CD4-positive, alpha-beta T cell (primary cell): ENCODE data around the gene FOXL2. TPM values are rescaled to one million over a fixed set of nuclear protein-coding genes. Genes with fewer than 3 reads are reported as not detected.
A peak's percentile ranks its signal among the peaks of the same experiment; 100 is the strongest.

Experiments
- ATAC-seq: fragments of 200-7000 bp; cut with Tn5 transposase; one replicate; pipeline ENCODE4 v1.10.0; 2022; ENCODE audit warnings: mild to moderate bottlenecking; ENCODE audit not compliant: poor library complexity
- CTCF ChIA-PET: fragments of 350-600 bp; sonication (Branson Sonifier 250); formaldehyde crosslinking; loops from one replicate; lab custom pipeline; 2021; ENCODE audit warnings: antibody characterized with exemption, inconsistent platforms; lab: Charles Lee
- POLR2A ChIA-PET: fragments of 350-600 bp; sonication (Branson Sonifier 250); formaldehyde crosslinking; loops from one replicate; lab custom pipeline; 2021; ENCODE audit warnings: antibody characterized with exemption, inconsistent platforms; lab: Charles Lee
- DNase-seq, 14 experiments: peaks; one replicate each; pipeline ENCODE4 v3.0.0-alpha.2; 2013 to 2020; ENCODE audit warnings: mixed read lengths in 2 of 14
- H3K27ac ChIP-seq, 2 donors: one replicate each; pipeline versions ENCODE4 v1.5.1 to v1.7.0; 2013; ENCODE audit warnings: low read length in 2 of 2, low read depth in 1 of 2, mild to moderate bottlenecking in 1 of 2
- H3K27me3 ChIP-seq, 2 experiments: 1 replicate in 1 of 2; 2 replicates in 1 of 2; pipeline versions ENCODE4 v1.6.1 to v1.7.0; 2013; ENCODE audit warnings: low read length in 2 of 2, control low read depth in 1 of 2, mild to moderate bottlenecking in 1 of 2, moderate library complexity in 1 of 2; ENCODE audit not compliant: insufficient read depth in 2 of 2, control insufficient read depth in 1 of 2
- H3K36me3 ChIP-seq: one replicate; pipeline ENCODE4 v1.6.1; 2013; ENCODE audit warnings: low read length, control low read depth; ENCODE audit not compliant: insufficient read depth
- H3K4me1 ChIP-seq: one replicate; pipeline ENCODE4 v1.6.1; 2013; ENCODE audit warnings: low read length, control low read depth; ENCODE audit not compliant: insufficient read depth
- H3K4me3 ChIP-seq: one replicate; pipeline ENCODE4 v1.5.1; 2013; ENCODE audit warnings: mild to moderate bottlenecking, low read length, moderate library complexity
- H3K9me3 ChIP-seq, 2 experiments: 1 replicate in 1 of 2; 2 replicates in 1 of 2; pipeline versions ENCODE4 v1.6.1 to v1.7.0; 2013; ENCODE audit warnings: low read length in 2 of 2, mild to moderate bottlenecking in 2 of 2, control low read depth in 1 of 2, moderate library complexity in 1 of 2; ENCODE audit not compliant: control insufficient read depth in 1 of 2, insufficient read depth in 1 of 2
- H3K27ac Mint-ChIP-seq: one replicate; pipeline ENCODE4 v1.8.0; 2020; ENCODE audit warnings: mixed read lengths
- H3K27me3 Mint-ChIP-seq: one replicate; pipeline ENCODE4 v1.8.0; 2021; ENCODE audit warnings: mixed read lengths
- H3K36me3 Mint-ChIP-seq: one replicate; pipeline ENCODE4 v1.8.0; 2021; ENCODE audit warnings: low read depth, mixed read lengths
- H3K4me1 Mint-ChIP-seq: one replicate; pipeline ENCODE4 v1.8.0; 2021; ENCODE audit warnings: low read depth, mixed read lengths
- H3K4me3 Mint-ChIP-seq: one replicate; pipeline ENCODE4 v1.8.0; 2020; ENCODE audit warnings: mild to moderate bottlenecking, mixed read lengths
- H3K9me3 Mint-ChIP-seq: one replicate; pipeline ENCODE4 v1.8.0; 2020; ENCODE audit warnings: mixed read lengths
- CTCF ChIP-seq: fragments of 200-600 bp; IDR thresholded peaks from one replicate; pipeline ENCODE4 v1.8.0; 2022; ENCODE audit warnings: antibody characterized with exemption, mild to moderate bottlenecking
- intact Hi-C, 2 experiments: fragments of 100-400 bp; cut with DNase I in 1 of 2; cut with micrococcal nuclease in 1 of 2; formaldehyde crosslinking; loops; one replicate each; pipeline versions ENCODE4 v1.15.1 to v1.9.0; 2023 to 2025; cut with DNase I, micrococcal nuclease
- total RNA-seq, 174 experiments: library from RNA in 2 of 174; stranded (reverse) in 2 of 174; gene quantifications; one replicate each; pipeline ENCODE4 v1.2.3 and lab custom pipeline; 2021 to 2026

Gene FOXL2
- total RNA-seq, 2 experiments from 2014 or later, result not detected

GRCh38 chr3:138940446-138940845 is 6.5 kb downstream of the FOXL2 start:
- no peak overlapping the region for H3K4me3 Mint-ChIP-seq
- TF ChIP-seq CTCF, result no peak
- POLR2A ChIA-PET, result no interaction called here

GRCh38 chr3:138939561-138940241 is 7.2 kb downstream of the FOXL2 start:
- Mint-ChIP-seq H3K4me3 (no peak overlapping the region), H3K27ac (no peak overlapping the region), H3K27me3 (peaks cover 99% of the 10 kb centered on the region), H3K9me3 (no peaks in the 10 kb centered on the region), H3K4me1 (peaks cover 55% of the 10 kb centered on the region), H3K36me3 (no peaks in the 10 kb centered on the region)
- ChIA-PET POLR2A (no interaction called here), CTCF (interaction anchor here (1.5 kb wide), 1 partner anchor 16 kb away, joined by 3 read pairs; no protein-coding TSS in a partner anchor)
- H3K27ac ChIP-seq, result no peak overlapping the region
- no peak overlapping the region for H3K4me3 ChIP-seq
- no peak for DNase-seq
- peaks cover 95 to 97% of the 10 kb centered on the region in 2 experiments for H3K27me3 ChIP-seq
- no peak for TF ChIP-seq CTCF
- intact Hi-C loops, result no loop called here
- H3K9me3 ChIP-seq, result peaks cover 0 to 51% of the 10 kb centered on the region in 2 experiments
- ATAC-seq, result no peak
- peaks cover 57% of the 10 kb centered on the region for H3K4me1 ChIP-seq
- no peaks in the 10 kb centered on the region for H3K36me3 ChIP-seq

More at GRCh38 chr3:138940446-138940845, 6.5 kb downstream of the FOXL2 start:
- no peak overlapping the region for H3K27ac ChIP-seq
- no peak overlapping the region for H3K4me3 ChIP-seq
- peaks cover 64% of the 10 kb centered on the region for H3K4me1 ChIP-seq
- Mint-ChIP-seq H3K36me3 (no peaks in the 10 kb centered on the region), H3K4me1 (peaks cover 61% of the 10 kb centered on the region), H3K27ac (no peak overlapping the region), H3K9me3 (no peaks in the 10 kb centered on the region), H3K27me3 (peaks cover 99% of the 10 kb centered on the region)
- peaks cover 0 to 56% of the 10 kb centered on the region in 2 experiments for H3K9me3 ChIP-seq
- no peaks in the 10 kb centered on the region for H3K36me3 ChIP-seq
- no peak for ATAC-seq
- DNase-seq, result no peak
- intact Hi-C loops, result no loop called here
- CTCF ChIA-PET, result interaction anchor here (0.7 to 1.5 kb wide), 2 partner anchors 17 to 25 kb away, joined by 3 read pairs; no protein-coding TSS in a partner anchor
- peaks cover 95 to 100% of the 10 kb centered on the region in 2 experiments for H3K27me3 ChIP-seq

GRCh38 chr3:138938877-138939560 is 7.9 kb downstream of the FOXL2 start:
- no peaks in the 10 kb centered on the region for H3K36me3 ChIP-seq
- no peaks in the 10 kb centered on the region for H3K9me3 Mint-ChIP-seq
- H3K4me1 Mint-ChIP-seq, result peaks cover 48% of the 10 kb centered on the region
- ATAC-seq, result no peak
- intact Hi-C loops, result no loop called here
- POLR2A ChIA-PET, result no interaction called here
- peaks cover 0 to 45% of the 10 kb centered on the region in 2 experiments for H3K9me3 ChIP-seq
- no peak overlapping the region for H3K27ac ChIP-seq
- peak overlapping the region; percentile 70 for H3K4me3 Mint-ChIP-seq
- TF ChIP-seq CTCF, result no peak
- peaks cover 99% of the 10 kb centered on the region for H3K27me3 Mint-ChIP-seq
- no peak overlapping the region for H3K4me3 ChIP-seq
- no peak overlapping the region for H3K27ac Mint-ChIP-seq
- no peaks in the 10 kb centered on the region for H3K36me3 Mint-ChIP-seq
- CTCF ChIA-PET, result interaction anchor here (1.8 to 2.1 kb wide), 2 partner anchors 15 to 23 kb away, joined by 5 to 6 read pairs; no protein-coding TSS in a partner anchor
- no peak for DNase-seq
- peaks cover 50% of the 10 kb centered on the region for H3K4me1 ChIP-seq
- peaks cover 94 to 95% of the 10 kb centered on the region in 2 experiments for H3K27me3 ChIP-seq
